HG03039 (cell line): ENCODE data around the gene ZNF334.

Source experiments
- ATAC-seq: cut with Tn5 transposase; IDR thresholded peaks from one replicate; pipeline ENCODE4 v1.9.1; 2021; ENCODE audit warnings: mild to moderate bottlenecking, moderate library complexity; ENCODE audit not compliant: unreplicated experiment

ZNF334 gene

GRCh38 chr20:46546298-46546697 lies 32.9 kb upstream of the ZNF334 start:
- no peak for ATAC-seq

GRCh38 chr20:46545827-46546138 lies 32.4 kb upstream of the ZNF334 start:
- ATAC-seq: no peak

- ATAC-seq: no peak
Observed at GRCh38 chr20:46545077-46545826, 31.9 kb upstream of the ZNF334 start.

- no peak for ATAC-seq
Observed at GRCh38 chr20:46544576-46544975, 31.2 kb upstream of the ZNF334 start.

GRCh38 chr20:46543959-46544358 lies 30.6 kb upstream of the ZNF334 start:
- ATAC-seq: no peak

- no peak for ATAC-seq
Observed at GRCh38 chr20:46543033-46543432, 29.7 kb upstream of the ZNF334 start.

- no peak for ATAC-seq
Observed at GRCh38 chr20:46541229-46541935, 28.0 kb upstream of the ZNF334 start.

- no peak for ATAC-seq
Observed at GRCh38 chr20:46539113-46539512, 25.8 kb upstream of the ZNF334 start.

GRCh38 chr20:46530640-46531039 lies 17.3 kb upstream of the ZNF334 start:
- no peak for ATAC-seq

GRCh38 chr20:46523696-46524328 lies 10.5 kb upstream of the ZNF334 start:
- no peak for ATAC-seq

GRCh38 chr20:46523108-46523507 lies 9.7 kb upstream of the ZNF334 start:
- no peak for ATAC-seq

- no peak for ATAC-seq
Observed at GRCh38 chr20:46520976-46521579, 7.7 kb upstream of the ZNF334 start.

- ATAC-seq: no peak
Observed at GRCh38 chr20:46520540-46520939, 7.2 kb upstream of the ZNF334 start.

- ATAC-seq: no peak
Observed at GRCh38 chr20:46519471-46520068, 6.2 kb upstream of the ZNF334 start.

GRCh38 chr20:46509523-46509922 lies 3.8 kb downstream of the ZNF334 start:
- ATAC-seq: no peak

GRCh38 chr20:46507760-46508407 lies 5.5 kb downstream of the ZNF334 start:
- ATAC-seq: no peak

- no peak for ATAC-seq
Observed at GRCh38 chr20:46505506-46505905, 7.9 kb downstream of the ZNF334 start.

GRCh38 chr20:46501961-46502360 lies 11.4 kb downstream of the ZNF334 start:
- no peak for ATAC-seq

- ATAC-seq: no peak
Observed at GRCh38 chr20:46501337-46501942, 11.9 kb downstream of the ZNF334 start.

GRCh38 chr20:46494077-46494476 lies 19.3 kb downstream of the ZNF334 start:
- no peak for ATAC-seq
